Loucy (cell line): ENCODE measurements around the gene EBF3.

Source experiments
- CTCF ChIP-seq: fragments of 200-600 bp; sonication (generic); conservative IDR thresholded peaks from 2 replicates; pipeline ENCODE4 v1.5.1; 2014; ENCODE audit warnings: mild to moderate bottlenecking, antibody characterized with exemption, low read length
- EZH2phosphoT487 ChIP-seq: fragments of 200-600 bp; IDR thresholded peaks from 2 replicates; pipeline ENCODE4 v1.6.1; 2018; ENCODE audit warnings: antibody characterized with exemption, mild to moderate bottlenecking, moderate library complexity, borderline replicate concordance

GRCh38 chr10:129939416-129940275, 24.4 kb downstream of the EBF3 start:
- TF ChIP-seq EZH2phosphoT487 (no peak), CTCF (no peak)
